ENCODE results near the gene RPP25L.
A peak's percentile ranks its signal among the peaks of the same experiment; 100 is the strongest.

Gene RPP25L

DNA sequence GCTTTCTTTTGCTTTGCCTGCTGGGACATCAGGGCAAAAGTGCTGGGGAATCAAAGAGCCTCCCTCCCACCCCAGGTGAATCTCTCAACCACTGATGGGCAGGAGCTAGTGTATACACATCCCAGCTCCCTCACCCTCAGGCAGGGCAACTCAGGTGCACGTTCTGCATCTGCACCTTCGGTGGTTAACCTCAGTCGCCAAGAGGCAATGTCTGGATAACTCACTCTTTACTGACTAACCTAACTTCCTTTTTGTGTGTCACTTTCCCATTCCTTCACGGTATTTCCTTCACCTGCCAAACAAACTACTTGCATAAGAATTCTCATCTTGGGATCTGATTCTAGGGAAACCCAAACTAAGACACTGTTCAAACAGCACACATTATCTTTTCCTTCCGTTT lies 48.6 kb downstream of the RPP25L start:
- no peaks in the 10 kb centered on the region for H3K36me3 ChIP-seq (ENCODE audit: control insufficient read depth, insufficient read depth, low read length)
- H3K4me3 ChIP-seq (ENCODE audit: low read length): no peak overlapping the region
- peaks cover 8% of the 10 kb centered on the region for H3K27me3 ChIP-seq (ENCODE audit: control insufficient read depth, insufficient read depth, low read length)
- H3K9ac ChIP-seq (ENCODE audit: low read length): no peak overlapping the region
- no peaks in the 10 kb centered on the region for H3K4me1 ChIP-seq (ENCODE audit: control insufficient read depth, insufficient read depth, low read length)
- H3K27ac ChIP-seq (ENCODE audit: low read depth, low read length): no peak overlapping the region

DNA sequence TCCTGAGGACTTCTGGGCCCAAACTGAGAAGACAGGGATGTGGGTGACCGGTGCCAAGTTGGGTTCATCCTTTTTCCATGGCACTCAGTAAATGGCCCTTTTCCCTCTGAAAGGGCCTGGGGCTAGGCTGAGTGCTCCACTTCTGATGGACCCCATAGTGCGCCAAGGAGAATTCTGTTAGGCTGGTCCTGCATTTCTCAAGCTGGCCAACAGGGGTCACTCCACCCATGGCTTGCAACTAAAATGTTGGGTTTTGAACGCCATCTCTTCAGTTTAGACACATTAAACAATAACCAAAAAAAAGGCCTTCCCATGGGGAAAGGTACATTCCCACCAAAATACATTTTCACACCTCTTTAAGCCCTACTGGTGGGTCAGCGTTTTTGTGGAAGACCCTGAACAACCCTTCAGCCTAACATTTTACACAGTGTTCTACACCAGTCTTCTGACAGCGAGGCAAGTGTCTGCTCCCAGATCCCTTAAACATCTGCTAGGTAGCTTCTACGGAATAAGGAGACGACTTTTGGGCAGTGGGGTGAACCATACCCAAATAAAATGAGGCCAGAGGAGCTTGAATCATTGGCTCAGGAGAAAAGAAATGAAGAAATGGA lies 49.7 kb downstream of the RPP25L start:
- no peak overlapping the region for H3K27ac ChIP-seq (ENCODE audit: low read depth, low read length)
- no peak overlapping the region for H3K4me3 ChIP-seq (ENCODE audit: low read length)
- H3K4me1 ChIP-seq (ENCODE audit: control insufficient read depth, insufficient read depth, low read length): no peaks in the 10 kb centered on the region
- H3K9ac ChIP-seq (ENCODE audit: low read length): no peak overlapping the region
- H3K27me3 ChIP-seq (ENCODE audit: control insufficient read depth, insufficient read depth, low read length): peaks cover 15% of the 10 kb centered on the region
- no peaks in the 10 kb centered on the region for H3K36me3 ChIP-seq (ENCODE audit: control insufficient read depth, insufficient read depth, low read length)

DNA sequence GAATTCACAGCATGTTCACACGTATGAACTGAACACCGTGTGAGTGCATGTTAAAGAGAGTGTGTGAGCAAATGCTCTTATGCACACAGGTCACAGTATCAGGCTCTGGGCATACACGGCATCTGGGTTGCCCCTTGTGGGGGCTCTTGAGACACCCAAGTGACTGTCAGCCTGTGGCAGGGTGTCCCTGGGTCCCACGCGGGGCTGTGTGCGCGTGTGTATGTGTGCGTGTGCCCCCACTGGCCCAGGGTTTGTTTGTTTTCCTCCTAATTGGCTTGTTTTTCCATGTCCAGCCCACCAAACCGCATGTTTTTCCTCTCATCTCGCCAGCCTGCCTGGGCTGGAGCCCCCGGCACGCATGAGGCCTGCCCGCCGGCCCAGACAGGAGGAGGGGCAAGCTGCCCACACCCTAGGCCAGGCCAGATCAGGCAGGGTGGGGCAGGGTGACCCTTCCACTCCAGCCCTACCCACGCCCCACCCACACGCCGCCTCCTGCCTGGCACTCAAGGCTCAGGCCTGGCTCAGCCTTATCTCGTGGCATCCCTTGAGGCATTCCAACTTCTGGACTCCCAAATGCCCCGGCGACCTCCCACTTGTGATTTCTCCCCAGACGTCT lies 51.2 kb downstream of the RPP25L start:
- H3K9ac ChIP-seq (ENCODE audit: low read length): no peak overlapping the region
- no peak overlapping the region for H3K4me3 ChIP-seq (ENCODE audit: low read length)
- H3K36me3 ChIP-seq (ENCODE audit: control insufficient read depth, insufficient read depth, low read length): no peaks in the 10 kb centered on the region
- peaks cover 15% of the 10 kb centered on the region for H3K27me3 ChIP-seq (ENCODE audit: control insufficient read depth, insufficient read depth, low read length)
- H3K4me1 ChIP-seq (ENCODE audit: control insufficient read depth, insufficient read depth, low read length): no peaks in the 10 kb centered on the region
- peak overlapping the region; percentile 34 for H3K27ac ChIP-seq (ENCODE audit: low read depth, low read length)
